Iris pigment epithelial cell (primary cell): ENCODE data around the gene SIX3.
A peak's percentile ranks its signal among the peaks of the same experiment; 100 is the strongest.

Source experiments
- DNase-seq: peaks from one replicate; pipeline ENCODE4 v3.0.0-alpha.2; 2011; ENCODE audit warnings: low read depth

SIX3 gene

GRCh38 chr2:44957656-44958327 lies 16.3 kb downstream of the SIX3 start:
- no peak for DNase-seq

- no peak for DNase-seq
These were observed 18.4 kb downstream of the SIX3 start for GRCh38 chr2:44959855-44960254.

DNA sequence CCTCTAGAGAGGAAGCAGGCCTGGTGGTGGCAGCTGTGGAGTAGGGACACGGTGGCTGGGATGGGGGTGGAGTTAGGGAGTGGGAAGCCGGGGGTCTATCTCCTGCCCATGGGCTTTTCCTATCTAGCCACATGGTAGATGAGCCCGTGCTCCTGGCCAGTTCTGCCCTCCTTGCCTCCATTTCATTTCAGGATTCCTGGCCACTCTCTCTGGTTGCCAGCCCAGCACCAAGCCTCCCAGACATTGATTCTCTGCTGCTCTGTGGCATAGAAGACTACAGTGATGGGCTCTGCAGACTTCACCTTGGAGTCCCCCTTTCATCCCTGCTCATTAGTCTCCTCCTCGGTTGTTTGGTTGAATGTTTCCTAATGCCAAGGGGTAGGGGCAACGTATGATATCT lies 19.4 kb downstream of the SIX3 start:
- no peak for DNase-seq

- DNase-seq = no peak
These were observed 20.7 kb downstream of the SIX3 start for GRCh38 chr2:44962176-44962695.

GRCh38 chr2:44964752-44965236 lies 23.3 kb downstream of the SIX3 start:
- no peak for DNase-seq

DNA sequence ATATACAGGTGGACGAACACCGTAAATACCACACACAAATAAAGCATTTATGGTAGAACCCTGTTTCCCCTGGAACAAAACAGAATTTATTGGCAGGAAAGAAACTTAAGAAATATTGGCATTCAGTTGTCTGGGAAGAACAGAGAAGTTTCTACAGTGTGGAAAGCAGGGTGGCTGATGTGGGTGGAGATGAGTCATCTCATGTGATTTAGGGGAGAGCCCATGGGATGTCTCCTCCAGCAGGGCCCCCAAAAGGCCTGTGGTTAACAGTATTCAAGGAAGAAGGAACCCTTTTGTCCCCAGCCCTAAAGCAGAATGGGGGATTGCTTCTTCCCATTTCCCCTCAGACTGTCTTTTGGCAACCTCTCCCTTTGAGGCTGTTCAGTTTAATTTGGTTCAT lies 24.2 kb downstream of the SIX3 start:
- DNase-seq = no peak

GRCh38 chr2:44967056-44967455 lies 25.6 kb downstream of the SIX3 start:
- DNase-seq = no peak

GRCh38 chr2:44967727-44968432 lies 26.4 kb downstream of the SIX3 start:
- DNase-seq = no peak

- DNase-seq = no peak
These were observed 28.4 kb downstream of the SIX3 start for GRCh38 chr2:44969936-44970335.

- DNase-seq = no peak
These were observed 29.4 kb downstream of the SIX3 start for GRCh38 chr2:44970846-44971450.

GRCh38 chr2:44972771-44973535 lies 31.5 kb downstream of the SIX3 start:
- DNase-seq = no peak

GRCh38 chr2:44974064-44974715 lies 32.7 kb downstream of the SIX3 start:
- DNase-seq = peak; percentile 44

DNA sequence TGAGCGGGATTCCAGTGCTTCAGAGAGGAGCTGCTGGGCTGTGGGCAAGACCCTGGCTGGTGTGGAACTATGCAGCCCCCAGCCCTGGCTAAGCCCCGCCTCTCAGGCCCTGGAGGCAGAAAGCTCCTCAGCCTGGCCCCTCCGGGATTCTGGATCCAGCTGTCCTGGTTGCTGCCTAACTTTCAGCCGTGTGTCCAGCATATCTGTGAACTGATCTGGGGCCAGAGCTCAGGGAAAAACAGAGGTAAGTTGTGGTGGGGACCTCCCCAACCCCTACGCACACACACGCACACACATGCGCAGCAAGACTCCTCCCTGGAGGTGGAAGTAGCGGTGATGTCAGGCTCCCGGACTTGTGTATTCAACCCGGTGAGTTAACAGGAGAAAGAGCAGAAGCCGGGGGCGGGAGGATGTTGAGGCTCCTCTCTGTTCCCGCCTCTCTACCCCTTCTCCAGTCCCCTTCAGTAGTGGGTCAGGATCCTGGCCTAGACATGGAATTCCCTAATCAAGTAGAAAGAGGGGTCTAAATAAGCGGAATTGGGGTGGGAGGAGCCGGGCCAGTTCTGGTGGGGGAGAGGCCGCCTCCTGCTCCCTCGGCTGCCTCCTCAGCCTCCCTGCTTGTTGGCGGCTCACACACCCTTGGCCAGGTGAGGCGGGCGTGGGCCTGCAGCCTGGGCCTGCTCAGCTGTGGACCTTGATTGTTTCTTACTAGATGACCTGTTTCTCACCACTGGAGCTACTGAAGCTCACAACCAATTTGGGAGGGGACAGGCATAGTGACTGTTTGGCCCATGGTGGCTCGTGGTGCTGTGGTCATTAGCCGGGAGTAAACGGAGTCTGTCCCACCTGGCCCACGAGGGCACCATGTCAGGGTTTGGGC lies 34.3 kb downstream of the SIX3 start:
- DNase-seq = no peak

GRCh38 chr2:44979581-44979980 lies 38.1 kb downstream of the SIX3 start:
- DNase-seq = no peak

GRCh38 chr2:44980751-44981713 lies 39.5 kb downstream of the SIX3 start:
- no peak for DNase-seq

DNA sequence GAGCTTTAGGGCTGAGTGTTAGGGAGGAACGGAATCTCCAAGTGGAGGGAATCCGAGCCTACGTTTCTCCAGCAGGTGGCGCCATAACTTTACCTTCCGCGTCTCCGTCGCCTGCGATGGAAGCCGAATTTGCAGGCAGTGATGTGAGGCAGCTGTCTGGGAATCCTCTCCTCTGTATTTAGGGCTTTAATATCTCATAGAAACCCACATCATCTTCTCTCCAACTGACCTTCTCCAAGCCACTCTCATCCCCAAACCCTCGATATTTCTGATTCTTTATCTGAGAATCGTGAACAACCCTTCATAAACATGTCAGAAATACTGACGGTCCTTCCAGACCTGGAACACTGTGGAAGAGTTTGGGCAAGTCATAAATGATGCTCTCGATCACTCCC lies 40.2 kb downstream of the SIX3 start:
- DNase-seq = peak; percentile 71

DNA sequence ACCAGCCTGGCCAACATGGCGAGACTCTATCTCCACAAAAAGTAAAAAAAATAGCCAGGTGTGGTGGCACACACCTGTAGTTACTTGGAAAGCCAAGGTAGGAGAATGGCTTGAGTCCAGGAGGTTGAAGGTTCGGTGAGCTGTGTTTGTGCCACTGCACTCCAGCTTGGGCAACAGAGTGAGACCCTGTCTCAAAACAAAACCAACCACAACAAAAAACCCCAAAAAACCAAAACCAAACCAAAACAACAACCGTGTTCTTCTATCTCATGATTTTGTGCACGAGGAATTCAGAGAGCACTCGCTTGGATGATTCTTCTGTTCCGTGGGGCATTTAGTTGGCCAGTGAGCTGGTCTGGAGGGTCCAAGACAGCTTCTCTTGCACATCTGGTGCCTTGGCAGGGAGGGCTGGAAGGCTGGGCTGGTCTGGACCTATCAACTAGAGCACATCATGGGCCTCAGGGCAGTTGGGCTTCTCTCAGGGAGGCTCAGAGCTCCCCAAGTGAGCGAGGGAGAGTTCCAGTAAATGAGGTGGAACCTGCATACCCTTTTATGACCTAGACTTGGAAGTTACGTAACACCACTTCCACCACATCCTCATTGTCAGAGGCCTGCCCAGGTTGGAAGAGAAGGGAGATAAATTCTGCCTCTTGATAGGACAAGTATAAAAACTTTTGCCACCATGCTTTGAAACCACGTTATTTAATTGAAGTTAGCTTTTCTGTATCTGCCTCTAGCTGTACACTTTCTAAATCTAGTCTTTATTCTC lies 42.5 kb downstream of the SIX3 start:
- DNase-seq = no peak

GRCh38 chr2:44989176-44989575 lies 47.7 kb downstream of the SIX3 start:
- no peak for DNase-seq

GRCh38 chr2:44994377-44994776 lies 52.9 kb downstream of the SIX3 start:
- DNase-seq = no peak
